Fibroblast of lung (primary cell): ENCODE measurements around the gene HAUS7. TPM values are rescaled to one million over a fixed set of nuclear protein-coding genes. Genes with fewer than 3 reads are reported as not detected.

Experiments
- DNase-seq, 2 donors: peaks; one replicate each; pipeline versions ENCODE4 v3.0.0 to v3.0.0-alpha.2; 2010; ENCODE audit warnings: low read depth in 2 of 2
- H2AFZ ChIP-seq: 2 replicates; pipeline ENCODE4 v1.5.1; 2012; ENCODE audit warnings: low read length, control low read depth, inconsistent platforms
- H3K27ac ChIP-seq: 2 replicates; pipeline ENCODE4 v1.5.1; 2011; ENCODE audit warnings: low read length, control low read depth; ENCODE audit not compliant: insufficient read depth
- H3K27me3 ChIP-seq: 2 replicates; pipeline ENCODE4 v1.5.1; 2011; ENCODE audit warnings: mild to moderate bottlenecking, low read length; ENCODE audit not compliant: control insufficient read depth, insufficient read depth
- H3K36me3 ChIP-seq: 2 replicates; pipeline ENCODE4 v1.5.1; 2011; ENCODE audit warnings: low read length; ENCODE audit not compliant: control insufficient read depth, insufficient read depth
- H3K4me1 ChIP-seq: 2 replicates; pipeline ENCODE4 v1.5.1; 2011; ENCODE audit warnings: low read length; ENCODE audit not compliant: control insufficient read depth, insufficient read depth; ENCODE audit errors: extremely low read depth
- H3K4me2 ChIP-seq: 2 replicates; pipeline ENCODE4 v1.5.1; 2011; ENCODE audit warnings: low read length, control low read depth; ENCODE audit not compliant: insufficient read depth; ENCODE audit errors: extremely low read depth
- H3K4me3 ChIP-seq, 4 experiments: fragments of 200-600 bp in 1 of 4; sonication (generic) in 1 of 4; replicated peaks in 1 of 4; 2 replicates each; pipeline ENCODE4 v1.5.1; 2011 to 2016; ENCODE audit warnings: low read length in 4 of 4, low read depth in 3 of 4, mild to moderate bottlenecking in 3 of 4, control low read depth in 2 of 4, inconsistent platforms in 1 of 4, mixed read lengths in 1 of 4; ENCODE audit not compliant: insufficient read depth in 1 of 4; ENCODE audit errors: control extremely low read depth in 1 of 4
- H3K79me2 ChIP-seq: 2 replicates; pipeline ENCODE4 v1.5.1; 2012; ENCODE audit warnings: mild to moderate bottlenecking, low read length, inconsistent platforms; ENCODE audit not compliant: control insufficient read depth, insufficient read depth
- H3K9ac ChIP-seq: 2 replicates; pipeline ENCODE4 v1.5.1; 2011; ENCODE audit warnings: mild to moderate bottlenecking, low read length, control low read depth; ENCODE audit not compliant: insufficient read depth
- H3K9me3 ChIP-seq: 2 replicates; pipeline ENCODE4 v1.5.1; 2012; ENCODE audit warnings: low read depth, low read length; ENCODE audit not compliant: control insufficient read depth, insufficient read depth
- H4K20me1 ChIP-seq: 2 replicates; pipeline ENCODE4 v1.5.1; 2011; ENCODE audit warnings: low read length; ENCODE audit not compliant: control insufficient read depth, insufficient read depth; ENCODE audit errors: extremely low read depth
- EZH2 ChIP-seq: IDR thresholded peaks from 2 replicates; pipeline ENCODE4 v1.5.1; 2012; ENCODE audit warnings: low read length, control low read depth, mild to moderate bottlenecking; ENCODE audit errors: missing control alignments
- polyA plus RNA-seq, 2 donors: library from polyadenylated mRNA; depleted of rRNA in 1 of 2; stranded (reverse) in 1 of 2; unstranded in 1 of 2; fragments of >200 nt; gene quantifications; 2 replicates each; pipeline ENCODE4 v1.2.1, GENCODE V29; 2011 to 2012; ENCODE audit warnings: missing spikeins in 1 of 2
- total RNA-seq: library from RNA; depleted of rRNA; stranded (reverse); fragments of >200 nt; gene quantifications from 2 replicates; pipeline ENCODE4 v1.2.1, GENCODE V29; 2014
- TF ChIP-seq, protein P1 (sequence below), 2 donors: IDR thresholded peaks in 1 of 2; conservative IDR thresholded peaks in 1 of 2; 1 replicate in 1 of 2; 2 replicates in 1 of 2; pipeline ENCODE4 v1.5.1; 2011 to 2012; ENCODE audit warnings: low read length in 2 of 2, control low read depth in 1 of 2, inconsistent platforms in 1 of 2, low read depth in 1 of 2, mild to moderate bottlenecking in 1 of 2

HAUS7 gene
- total and polyA plus RNA-seq, 2 donors (not counting 1 experiment from before 2014, with no cell fraction given): 7.3 to 10.4 TPM

DNA sequence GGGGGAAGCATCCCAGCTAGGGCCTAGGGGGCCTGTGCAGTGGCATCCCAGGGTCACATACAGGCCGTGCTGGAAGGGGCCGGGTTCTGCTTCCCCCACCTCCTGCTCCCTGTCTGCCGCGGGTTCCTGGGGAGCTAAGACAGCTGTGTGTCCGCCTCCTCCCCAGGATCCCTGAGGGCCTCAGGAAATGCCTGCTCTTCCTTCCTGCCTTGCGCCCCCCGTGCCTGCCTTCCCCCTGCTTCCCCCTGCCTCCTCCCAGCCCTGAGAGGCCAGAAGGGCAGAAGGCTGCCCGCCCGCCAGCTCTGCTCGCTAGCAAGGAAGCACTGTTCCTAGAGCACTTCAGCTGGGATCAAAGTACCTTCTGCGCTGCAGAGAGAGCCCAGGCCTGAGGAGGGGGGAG lies 21.5 kb upstream of the HAUS7 start:
- no peak overlapping the region for H3K4me2 ChIP-seq
- TF ChIP-seq, protein P1, sequence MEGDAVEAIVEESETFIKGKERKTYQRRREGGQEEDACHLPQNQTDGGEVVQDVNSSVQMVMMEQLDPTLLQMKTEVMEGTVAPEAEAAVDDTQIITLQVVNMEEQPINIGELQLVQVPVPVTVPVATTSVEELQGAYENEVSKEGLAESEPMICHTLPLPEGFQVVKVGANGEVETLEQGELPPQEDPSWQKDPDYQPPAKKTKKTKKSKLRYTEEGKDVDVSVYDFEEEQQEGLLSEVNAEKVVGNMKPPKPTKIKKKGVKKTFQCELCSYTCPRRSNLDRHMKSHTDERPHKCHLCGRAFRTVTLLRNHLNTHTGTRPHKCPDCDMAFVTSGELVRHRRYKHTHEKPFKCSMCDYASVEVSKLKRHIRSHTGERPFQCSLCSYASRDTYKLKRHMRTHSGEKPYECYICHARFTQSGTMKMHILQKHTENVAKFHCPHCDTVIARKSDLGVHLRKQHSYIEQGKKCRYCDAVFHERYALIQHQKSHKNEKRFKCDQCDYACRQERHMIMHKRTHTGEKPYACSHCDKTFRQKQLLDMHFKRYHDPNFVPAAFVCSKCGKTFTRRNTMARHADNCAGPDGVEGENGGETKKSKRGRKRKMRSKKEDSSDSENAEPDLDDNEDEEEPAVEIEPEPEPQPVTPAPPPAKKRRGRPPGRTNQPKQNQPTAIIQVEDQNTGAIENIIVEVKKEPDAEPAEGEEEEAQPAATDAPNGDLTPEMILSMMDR (conservative IDR thresholded peaks at IDR 0.05 in 1 of 2, IDR thresholded peaks at IDR 0.05 in 1 of 2; ENCODE audit: low read depth in 1 of 2, low read length in 2 of 2): no peak
- TF ChIP-seq EZH2: no peak

DNA sequence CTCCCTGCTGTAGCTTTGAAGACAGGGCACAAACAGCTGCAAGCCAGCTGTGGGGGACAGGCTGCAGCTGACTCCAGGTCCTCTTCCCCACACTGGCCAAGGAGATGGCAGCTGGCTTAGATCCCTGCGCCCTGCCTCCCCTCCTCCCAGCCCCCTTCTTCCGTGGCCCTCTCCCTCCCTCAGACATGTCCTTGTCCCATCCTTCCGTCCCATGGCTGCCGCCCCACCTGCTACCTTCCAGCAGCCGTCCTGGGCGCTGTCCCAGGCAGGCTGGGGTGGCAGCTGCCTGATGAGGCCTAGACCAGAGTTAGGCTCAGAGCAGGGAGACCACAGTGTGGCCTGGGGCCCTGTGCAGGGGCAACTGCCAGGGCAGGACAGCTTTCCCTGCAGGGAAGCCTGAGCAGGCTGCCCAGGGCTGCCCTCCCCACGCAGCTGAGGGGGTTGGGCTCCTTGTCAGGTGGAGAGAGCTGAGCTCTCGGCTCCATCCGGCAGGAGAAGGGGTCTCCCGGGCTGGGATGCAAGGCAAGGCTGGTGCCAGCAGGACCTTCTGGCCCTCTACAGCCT lies 21.1 kb upstream of the HAUS7 start:
- H3K9me3 ChIP-seq: no peaks in the 10 kb centered on the region
- no peak overlapping the region for H3K27ac ChIP-seq
- no peak overlapping the region for H2AFZ ChIP-seq
- no peaks in the 10 kb centered on the region for H3K79me2 ChIP-seq
- H3K36me3 ChIP-seq: no peaks in the 10 kb centered on the region
- TF ChIP-seq, protein P1 (conservative IDR thresholded peaks at IDR 0.05 in 1 of 2, IDR thresholded peaks at IDR 0.05 in 1 of 2; ENCODE audit: low read depth in 1 of 2, low read length in 2 of 2): no peak
- no peak for TF ChIP-seq EZH2
- peak in 1 of 2 donors; percentile 13 for DNase-seq
- peaks cover 8% of the 10 kb centered on the region for H3K4me1 ChIP-seq
- no peak overlapping the region for H3K9ac ChIP-seq
- H3K4me3 ChIP-seq: no peak overlapping the region
- H4K20me1 ChIP-seq: no peaks in the 10 kb centered on the region
- no peak overlapping the region for H3K4me2 ChIP-seq
- no peaks in the 10 kb centered on the region for H3K27me3 ChIP-seq

More for the DNA sequence above, 21.5 kb upstream of the HAUS7 start:
- Histone ChIP-seq H3K27me3 (no peaks in the 10 kb centered on the region), H3K79me2 (no peaks in the 10 kb centered on the region), H3K4me1 (peaks cover 8% of the 10 kb centered on the region), H4K20me1 (no peaks in the 10 kb centered on the region), H3K27ac (no peak overlapping the region), H3K4me3 (no peak overlapping the region), H3K36me3 (no peaks in the 10 kb centered on the region), H2AFZ (no peak overlapping the region), H3K9me3 (no peaks in the 10 kb centered on the region), H3K9ac (no peak overlapping the region)
- no peak for DNase-seq

DNA sequence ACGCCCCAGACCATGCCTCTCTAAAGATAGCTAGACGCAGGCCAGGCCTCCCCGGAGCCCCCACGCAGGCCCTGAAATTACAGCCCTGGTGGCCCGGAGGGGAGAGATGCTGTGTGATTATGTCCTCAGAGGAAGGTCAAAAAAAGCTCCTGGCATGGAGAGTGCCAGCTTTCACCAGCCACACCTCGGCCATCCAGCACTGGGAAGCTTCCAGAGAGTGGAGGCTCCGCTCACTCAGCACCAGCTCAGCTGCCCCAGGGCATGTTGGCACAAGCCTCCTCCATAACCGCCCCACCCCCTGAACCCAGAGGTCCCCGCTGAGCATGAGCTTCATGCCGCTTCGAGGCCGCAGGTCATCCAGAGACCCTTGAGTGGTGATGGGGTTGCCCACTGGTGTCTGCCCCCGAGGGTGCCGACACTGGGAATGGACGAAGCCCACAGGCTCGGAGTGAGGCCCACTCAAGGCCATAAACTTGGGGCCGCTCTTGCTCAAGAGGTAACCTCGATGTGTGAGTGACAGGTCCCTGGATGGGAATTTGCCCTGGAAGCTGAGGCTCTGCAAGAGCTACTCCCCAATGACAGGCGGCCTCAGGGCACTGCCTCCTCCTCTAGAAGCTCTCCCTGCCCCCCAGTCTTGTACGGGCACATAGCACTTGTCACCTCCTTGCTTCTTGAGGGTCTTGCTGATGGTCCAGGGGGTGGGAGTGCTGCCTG lies 20.0 kb upstream of the HAUS7 start:
- no peaks in the 10 kb centered on the region for H3K79me2 ChIP-seq
- TF ChIP-seq, protein P1 (conservative IDR thresholded peaks at IDR 0.05 in 1 of 2, IDR thresholded peaks at IDR 0.05 in 1 of 2; ENCODE audit: low read depth in 1 of 2, low read length in 2 of 2): no peak
- no peak for TF ChIP-seq EZH2
- no peak overlapping the region for H3K27ac ChIP-seq
- no peaks in the 10 kb centered on the region for H3K36me3 ChIP-seq
- no peak overlapping the region for H2AFZ ChIP-seq
- H3K4me1 ChIP-seq: peaks cover 5% of the 10 kb centered on the region
- no peak overlapping the region for H3K4me2 ChIP-seq
- no peaks in the 10 kb centered on the region for H4K20me1 ChIP-seq
- no peaks in the 10 kb centered on the region for H3K27me3 ChIP-seq
- H3K4me3 ChIP-seq: no peak overlapping the region
- DNase-seq: no peak
- H3K9ac ChIP-seq: no peak overlapping the region
- no peaks in the 10 kb centered on the region for H3K9me3 ChIP-seq
